OCI-LY3 (cell line): ENCODE measurements around the gene FGF2.
"Not testable (repeated sequence)": the region's sequence is repeated elsewhere in the genome, so short reads cannot be mapped to it uniquely, and the experiment has no call there.

Experiments
- CTCF ChIP-seq: fragments of 200-600, 300-600 bp; sonication (generic); IDR thresholded peaks from 2 replicates; pipeline ENCODE4 v1.5.1; 2014; ENCODE audit warnings: antibody characterized with exemption, low read length, low read depth
- EZH2phosphoT487 ChIP-seq: fragments of 200-600 bp; shearing (Covaris generic); IDR thresholded peaks from 2 replicates; pipeline ENCODE4 v1.6.1; 2018; ENCODE audit warnings: antibody characterized with exemption, mixed run types, low read depth

DNA sequence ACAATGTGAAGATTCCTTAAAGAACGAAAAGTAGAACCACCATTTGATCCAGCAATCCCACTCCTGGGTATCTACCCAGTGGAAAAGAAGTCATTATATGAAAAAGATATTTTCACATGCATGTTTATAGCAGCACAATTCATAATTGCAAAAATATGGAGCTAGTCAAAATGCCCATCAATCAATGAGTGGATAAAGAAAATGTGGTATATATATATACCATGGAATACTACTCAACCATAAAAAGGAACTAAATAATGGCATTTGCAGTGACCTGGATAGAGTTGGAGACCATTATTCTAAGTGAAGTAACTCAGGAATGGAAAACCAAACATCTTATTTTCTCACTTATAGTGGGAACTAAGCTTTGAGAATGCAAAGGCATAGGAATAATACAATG lies 39.7 kb upstream of the FGF2 start:
- TF ChIP-seq CTCF, EZH2phosphoT487: not testable (repeated sequence)
